NCI-H2107 treated with DMSO at 0.1 percent for 48 hours (cell line): ENCODE data around the gene ARV1.

Experiments
- DNase-seq: peaks from one replicate; lab custom pipeline; 2025; ENCODE audit not compliant: unreplicated experiment; lab: John Stamatoyannopoulos, UW

Gene ARV1

GRCh38 chr1:230978491-230979388 lies at the start of gene ARV1, which contains the start of gene TTC13:
TSS of gene ARV1 (plus strand) at chr1:230979094. CDS start at chr1:230979106, 12 bp downstream.
TSS of gene TTC13 (minus strand) at chr1:230978861. CDS start at chr1:230978830, 31 bp downstream.
- DNase-seq: peak; percentile 98

GRCh38 chr1:230930986-230931385 lies 47.9 kb upstream of the ARV1 start:
- no peak for DNase-seq

- DNase-seq: no peak
Measured at GRCh38 chr1:230935852-230936251, 43.0 kb upstream of the ARV1 start.

GRCh38 chr1:230936475-230936874 lies 42.4 kb upstream of the ARV1 start:
- no peak for DNase-seq

GRCh38 chr1:230937371-230937770 lies 41.5 kb upstream of the ARV1 start:
- DNase-seq: no peak

- no peak for DNase-seq
Measured at GRCh38 chr1:230938924-230939368, 39.9 kb upstream of the ARV1 start.

- no peak for DNase-seq
Measured at GRCh38 chr1:230939806-230940489, 38.9 kb upstream of the ARV1 start.

- DNase-seq: no peak
Measured at GRCh38 chr1:230940848-230941247, 38.0 kb upstream of the ARV1 start.

- no peak for DNase-seq
Measured at GRCh38 chr1:230943048-230943593, 35.8 kb upstream of the ARV1 start.

- no peak for DNase-seq
Measured at GRCh38 chr1:230948301-230948700, 30.6 kb upstream of the ARV1 start.

- DNase-seq: no peak
Measured at GRCh38 chr1:230948903-230949302, 30.0 kb upstream of the ARV1 start.

GRCh38 chr1:230950404-230950803 lies 28.5 kb upstream of the ARV1 start:
- DNase-seq: no peak

- DNase-seq: no peak
Measured at GRCh38 chr1:230957580-230957989, 21.3 kb upstream of the ARV1 start.

GRCh38 chr1:230958370-230958769 lies 20.5 kb upstream of the ARV1 start:
- DNase-seq: no peak

- no peak for DNase-seq
Measured at GRCh38 chr1:230964896-230965295, 14.0 kb upstream of the ARV1 start.

- DNase-seq: no peak
Measured at GRCh38 chr1:230965535-230965934, 13.4 kb upstream of the ARV1 start.

GRCh38 chr1:230966358-230966873 lies 12.5 kb upstream of the ARV1 start:
- DNase-seq: no peak

GRCh38 chr1:230970432-230970831 lies 8.5 kb upstream of the ARV1 start:
- DNase-seq: no peak

- DNase-seq: no peak
Measured at GRCh38 chr1:230971771-230972170, 7.1 kb upstream of the ARV1 start.

GRCh38 chr1:230972855-230973271 lies 6.0 kb upstream of the ARV1 start:
- no peak for DNase-seq

- DNase-seq: no peak
Measured at GRCh38 chr1:230975636-230976035, 3.3 kb upstream of the ARV1 start.
